MG63 (cell line): ENCODE results near the gene MTCH2. TPM values are rescaled to one million over a fixed set of nuclear protein-coding genes. Genes with fewer than 3 reads are reported as not detected.

ENCODE experiments used
- DNase-seq: peaks from one replicate; pipeline ENCODE4 v3.0.0-alpha.2; 2020
- H3K27me3 ChIP-seq: fragments of 250-450 bp; sonication (Bioruptor Pico); 2 replicates; pipeline ENCODE4 v1.5.1; 2020; ENCODE audit warnings: mild to moderate bottlenecking, moderate library complexity
- H3K36me3 ChIP-seq: fragments of 250-450 bp; sonication (Bioruptor Pico); 2 replicates; pipeline ENCODE4 v1.5.1; 2020; ENCODE audit warnings: mild to moderate bottlenecking, moderate library complexity
- H3K4me3 ChIP-seq: fragments of 250-450 bp; sonication (Bioruptor Pico); 2 replicates; pipeline ENCODE4 v1.5.1; 2020; ENCODE audit warnings: mild to moderate bottlenecking, moderate library complexity
- H3K9me3 ChIP-seq: fragments of 250-450 bp; sonication (Bioruptor Pico); 2 replicates; pipeline ENCODE4 v1.5.1; 2020; ENCODE audit warnings: mild to moderate bottlenecking, moderate library complexity
- total RNA-seq: library from RNA; depleted of rRNA; stranded (reverse); fragments of >200 nt; shearing (Covaris generic); gene quantifications from 2 replicates; pipeline ENCODE4 v1.2.3, GENCODE V29; 2014; ENCODE audit warnings: low replicate concordance; rRNA removed

MTCH2 gene
- total RNA-seq, 1 experiment from 2014 or later: 43.0 TPM

- no peaks in the 10 kb centered on the region for H3K27me3 ChIP-seq
- H3K36me3 ChIP-seq: peaks cover 40% of the 10 kb centered on the region
- no peak overlapping the region for H3K4me3 ChIP-seq
- no peak for DNase-seq
- H3K9me3 ChIP-seq: no peaks in the 10 kb centered on the region
Observed at GRCh38 chr11:47583844-47584243, 58.5 kb downstream of the MTCH2 start.

GRCh38 chr11:47578524-47579494 lies 63.5 kb downstream of the MTCH2 start, which contains the start of the genes KBTBD4 and NDUFS3:
Gene KBTBD4, minus strand, starts transcription at chr11:47578970. Its CDS starts 19 bp downstream, at chr11:47578951.
Gene NDUFS3, plus strand, starts transcription at chr11:47579074. Its CDS starts 18 bp downstream, at chr11:47579092.
- Histone ChIP-seq H3K36me3 (peaks cover 68% of the 10 kb centered on the region), H3K9me3 (no peaks in the 10 kb centered on the region), H3K4me3 (peak within 1 kb of the TSS; percentile 71), H3K27me3 (no peaks in the 10 kb centered on the region)
- peak; percentile 85 for DNase-seq

DNA sequence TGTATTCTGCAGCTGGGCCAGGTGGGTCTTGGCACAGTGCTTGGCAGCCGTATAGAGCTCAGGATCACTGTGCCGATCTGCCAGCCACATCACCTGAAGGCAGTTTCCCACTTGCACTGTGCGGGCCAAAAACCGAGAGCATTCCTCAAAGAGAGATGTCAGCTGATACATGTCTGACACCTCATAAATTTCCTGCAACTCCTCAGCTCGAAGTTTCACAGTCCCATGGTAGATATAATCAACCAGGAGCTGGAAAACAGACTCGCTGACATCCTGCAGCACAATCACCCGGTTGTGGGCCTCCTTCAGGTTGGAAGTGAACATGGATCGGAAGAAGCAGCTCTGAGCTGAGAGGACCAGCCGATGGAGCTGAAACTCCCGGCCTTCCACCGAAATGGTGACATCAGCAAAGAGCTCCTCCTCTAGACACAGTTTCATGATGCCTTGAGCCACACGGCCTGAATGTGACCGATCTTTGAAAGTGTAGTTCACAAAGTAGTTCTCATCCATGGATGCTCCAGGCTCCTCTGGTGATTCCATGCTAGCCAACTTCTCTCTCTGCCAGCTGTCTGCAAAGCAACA lies 64.8 kb downstream of the MTCH2 start:
- Histone ChIP-seq H3K36me3 (peaks cover 68% of the 10 kb centered on the region), H3K4me3 (peak overlapping the region; percentile 71; the same call in 1 of the 2 replicates), H3K27me3 (no peaks in the 10 kb centered on the region), H3K9me3 (no peaks in the 10 kb centered on the region)
- DNase-seq: no peak

DNA sequence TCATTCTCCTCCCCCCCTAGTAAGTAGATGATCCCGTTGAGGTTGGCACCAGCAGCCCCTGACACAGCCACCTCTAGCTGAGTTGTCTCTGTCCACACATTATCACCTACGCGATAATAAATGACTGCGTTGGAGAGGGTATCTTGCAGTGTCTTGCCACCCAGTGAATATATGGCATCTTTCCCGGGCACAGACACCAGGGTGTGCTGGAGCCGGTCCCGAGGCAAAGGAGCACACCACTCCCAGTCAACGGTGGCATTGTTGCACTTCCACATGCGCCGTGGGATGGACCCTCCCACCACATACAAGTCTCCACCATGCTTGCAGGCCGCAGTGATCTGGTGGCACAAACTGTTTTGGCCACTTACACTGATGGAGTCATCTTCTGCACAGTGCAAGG lies 69.0 kb downstream of the MTCH2 start:
- no peaks in the 10 kb centered on the region for H3K27me3 ChIP-seq
- no peak for DNase-seq
- no peak overlapping the region for H3K4me3 ChIP-seq
- no peaks in the 10 kb centered on the region for H3K9me3 ChIP-seq
- H3K36me3 ChIP-seq: peaks cover 73% of the 10 kb centered on the region

- DNase-seq: no peak
- no peaks in the 10 kb centered on the region for H3K9me3 ChIP-seq
- no peak overlapping the region for H3K4me3 ChIP-seq
- H3K36me3 ChIP-seq: peaks cover 75% of the 10 kb centered on the region
- no peaks in the 10 kb centered on the region for H3K27me3 ChIP-seq
Observed at GRCh38 chr11:47572715-47573255, 69.6 kb downstream of the MTCH2 start.

DNA sequence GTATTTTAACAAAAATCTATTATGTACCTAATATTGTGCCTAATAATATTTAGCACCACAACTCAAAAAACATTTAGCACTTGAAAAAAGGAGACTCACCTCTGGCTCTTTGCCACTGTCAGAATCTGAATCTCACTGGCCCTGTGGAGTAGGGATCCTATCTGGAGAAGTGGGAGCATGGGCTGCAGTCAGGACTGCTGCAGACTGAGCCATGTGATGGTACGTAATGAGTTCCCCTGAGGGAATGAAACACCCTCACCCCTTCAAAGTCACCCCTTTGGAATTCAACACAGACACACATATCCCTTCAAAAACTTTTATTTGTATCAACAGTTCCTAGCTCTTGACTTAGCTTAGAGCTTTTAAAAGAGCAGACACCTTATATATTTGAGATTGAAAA lies 70.5 kb downstream of the MTCH2 start:
- no peak for DNase-seq
- H3K27me3 ChIP-seq: no peaks in the 10 kb centered on the region
- no peaks in the 10 kb centered on the region for H3K9me3 ChIP-seq
- H3K4me3 ChIP-seq: no peak overlapping the region
- H3K36me3 ChIP-seq: peaks cover 73% of the 10 kb centered on the region

- no peaks in the 10 kb centered on the region for H3K9me3 ChIP-seq
Observed at GRCh38 chr11:47571357-47571729, 71.0 kb downstream of the MTCH2 start.

DNA sequence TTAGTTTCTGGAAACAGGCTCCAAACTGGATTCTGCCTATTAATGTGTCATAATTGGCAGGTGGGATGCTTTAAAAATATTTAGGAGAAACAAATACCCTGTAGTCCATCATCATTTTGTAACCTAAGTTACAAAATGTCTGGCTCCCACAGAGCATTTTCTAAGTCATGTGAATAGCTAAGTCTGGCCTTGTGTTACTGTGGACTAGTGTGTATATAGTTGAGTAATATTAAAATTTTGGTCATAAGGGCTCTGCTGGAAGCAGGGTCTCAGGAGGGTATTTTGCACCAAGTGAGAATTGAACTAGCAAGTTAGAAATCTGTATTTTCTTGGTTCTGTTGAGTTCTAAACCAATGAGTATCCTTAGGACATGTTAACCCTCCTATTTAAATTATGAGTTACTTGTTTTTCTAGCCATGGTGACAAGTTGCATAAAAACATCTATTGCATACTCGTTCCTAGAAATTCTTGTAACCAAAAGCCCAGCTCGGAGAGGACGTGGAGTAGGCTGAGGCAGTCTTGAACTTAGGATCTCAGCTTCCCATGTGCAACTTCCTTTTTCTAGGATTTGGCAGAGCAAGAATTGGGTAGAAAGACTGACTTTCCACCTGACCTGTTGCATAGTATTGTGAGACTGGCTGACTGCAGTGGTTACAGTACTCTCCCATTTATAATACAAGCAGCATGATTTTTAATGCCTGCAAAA lies 71.6 kb downstream of the MTCH2 start:
- Histone ChIP-seq H3K36me3 (peaks cover 66% of the 10 kb centered on the region), H3K4me3 (no peak overlapping the region), H3K9me3 (no peaks in the 10 kb centered on the region), H3K27me3 (no peaks in the 10 kb centered on the region)
- no peak for DNase-seq

More at GRCh38 chr11:47571357-47571729, 71.0 kb downstream of the MTCH2 start:
- DNase-seq: no peak
- H3K36me3 ChIP-seq: peaks cover 68% of the 10 kb centered on the region
- H3K4me3 ChIP-seq: no peak overlapping the region
- no peaks in the 10 kb centered on the region for H3K27me3 ChIP-seq

- Histone ChIP-seq H3K36me3 (peaks cover 58% of the 10 kb centered on the region), H3K9me3 (no peaks in the 10 kb centered on the region), H3K4me3 (no peak overlapping the region), H3K27me3 (no peaks in the 10 kb centered on the region)
- DNase-seq: no peak
Observed at GRCh38 chr11:47569646-47570045, 72.7 kb downstream of the MTCH2 start.

Other genes starting within 250 kb of the MTCH2 start
- 34.0 and 51.1 TPM in 2 replicates for gene SLC39A13, start 234.0 kb downstream of the MTCH2 start, total RNA-seq
- 147 and 165 TPM in 2 replicates for gene PSMC3, start 216.1 kb downstream of the MTCH2 start, total RNA-seq
- 0.16 TPM in 1 of 2 replicates, not detected in the other for gene RAPSN, start 193.4 kb downstream of the MTCH2 start, total RNA-seq
- 69.3 and 86.9 TPM in 2 replicates for gene CELF1, start 89.4 kb downstream of the MTCH2 start, total RNA-seq
- gene PTPMT1, start 77.0 kb downstream of the MTCH2 start, total RNA-seq: 24.4 and 86.0 TPM in 2 replicates
- 30.9 and 37.1 TPM in 2 replicates for gene KBTBD4, start 63.6 kb downstream of the MTCH2 start, total RNA-seq
- gene NDUFS3, start 63.5 kb downstream of the MTCH2 start, total RNA-seq: 109 and 118 TPM in 2 replicates
- not detected in 2 replicates for gene FAM180B, start 55.9 kb downstream of the MTCH2 start, total RNA-seq
- not detected in 2 replicates for gene C1QTNF4, start 48.1 kb downstream of the MTCH2 start, total RNA-seq
- not detected in 2 replicates for gene AGBL2, start 72.8 kb upstream of the MTCH2 start, total RNA-seq
- gene FNBP4, start 124.8 kb upstream of the MTCH2 start, total RNA-seq: 36.8 and 45.1 TPM in 2 replicates
- gene NUP160, start 205.8 kb upstream of the MTCH2 start, total RNA-seq: 28.2 and 49.7 TPM in 2 replicates